ENCODE results near the gene CPNE6.

Gene CPNE6

GRCh38 chr14:24051789-24052655 is 19.3 kb upstream of the CPNE6 start, which contains the start of gene CARMIL3:
Gene CARMIL3 (plus strand): TSS chr14:24052009. CDS start chr14:24052154, 145 bp downstream.
- H3K27me3 ChIP-seq (replicated peaks; ENCODE audit: insufficient read depth, low read length), result no peaks in the 10 kb centered on the region; the same call in 1 of the 2 replicates
- peak within 1 kb of the TSS; percentile 92 for H3K4me2 ChIP-seq (ENCODE audit: low read depth, low read length)
- no peaks in the 10 kb centered on the region for H3K9me2 ChIP-seq (replicated peaks; ENCODE audit: insufficient read depth, low read length)
- H2AFZ ChIP-seq (ENCODE audit: low read length), result peak within 1 kb of the TSS; percentile 85
- peak within 1 kb of the TSS; percentile 61 for H3K4me3 ChIP-seq (ENCODE audit: low read length)
- TF ChIP-seq EZH2 (optimal IDR thresholded peaks at IDR 0.05; ENCODE audit: low read depth, low read length) (no peak), EZH2phosphoT487 (IDR thresholded peaks at IDR 0.05; ENCODE audit: low read length) (no peak)
- TF ChIP-seq, protein P1, sequence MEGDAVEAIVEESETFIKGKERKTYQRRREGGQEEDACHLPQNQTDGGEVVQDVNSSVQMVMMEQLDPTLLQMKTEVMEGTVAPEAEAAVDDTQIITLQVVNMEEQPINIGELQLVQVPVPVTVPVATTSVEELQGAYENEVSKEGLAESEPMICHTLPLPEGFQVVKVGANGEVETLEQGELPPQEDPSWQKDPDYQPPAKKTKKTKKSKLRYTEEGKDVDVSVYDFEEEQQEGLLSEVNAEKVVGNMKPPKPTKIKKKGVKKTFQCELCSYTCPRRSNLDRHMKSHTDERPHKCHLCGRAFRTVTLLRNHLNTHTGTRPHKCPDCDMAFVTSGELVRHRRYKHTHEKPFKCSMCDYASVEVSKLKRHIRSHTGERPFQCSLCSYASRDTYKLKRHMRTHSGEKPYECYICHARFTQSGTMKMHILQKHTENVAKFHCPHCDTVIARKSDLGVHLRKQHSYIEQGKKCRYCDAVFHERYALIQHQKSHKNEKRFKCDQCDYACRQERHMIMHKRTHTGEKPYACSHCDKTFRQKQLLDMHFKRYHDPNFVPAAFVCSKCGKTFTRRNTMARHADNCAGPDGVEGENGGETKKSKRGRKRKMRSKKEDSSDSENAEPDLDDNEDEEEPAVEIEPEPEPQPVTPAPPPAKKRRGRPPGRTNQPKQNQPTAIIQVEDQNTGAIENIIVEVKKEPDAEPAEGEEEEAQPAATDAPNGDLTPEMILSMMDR (IDR thresholded peaks at IDR 0.05; ENCODE audit: low read length), result no peak
- H3K9ac ChIP-seq (ENCODE audit: low read length), result peak within 1 kb of the TSS; percentile 33; the same call in 1 of the 2 replicates
- H3K9me3 ChIP-seq (replicated peaks; ENCODE audit: insufficient read depth, low read length), result no peaks in the 10 kb centered on the region
- H3F3A ChIP-seq (ENCODE audit: insufficient read depth, low read length), result no peaks in the 10 kb centered on the region
- H3K36me3 ChIP-seq (replicated peaks; ENCODE audit: insufficient read depth, low read length), result no peaks in the 10 kb centered on the region
- peak; percentile 52 for DNase-seq
- no peaks in the 10 kb centered on the region for H4K20me1 ChIP-seq (ENCODE audit: insufficient read depth, low read length)
- no peak within 1 kb of the TSS for H3K27ac ChIP-seq (ENCODE audit: low read length)
- no peaks in the 10 kb centered on the region for H3K4me1 ChIP-seq (ENCODE audit: low read length)
- no peaks in the 10 kb centered on the region for H3K79me2 ChIP-seq (ENCODE audit: low read length)

- Histone ChIP-seq H3K4me2 (ENCODE audit: low read depth, low read length) (peak overlapping the region; percentile 92; the same call in 1 of the 2 replicates), H3K9ac (ENCODE audit: low read length) (no peak overlapping the region), H3K36me3 (replicated peaks; ENCODE audit: insufficient read depth, low read length) (no peaks in the 10 kb centered on the region), H3K4me3 (ENCODE audit: low read length) (peak overlapping the region; percentile 61; the same call in 1 of the 2 replicates), H3K27me3 (replicated peaks; ENCODE audit: insufficient read depth, low read length) (no peaks in the 10 kb centered on the region; the same call in 1 of the 2 replicates), H3K9me2 (replicated peaks; ENCODE audit: insufficient read depth, low read length) (no peaks in the 10 kb centered on the region), H3K9me3 (replicated peaks; ENCODE audit: insufficient read depth, low read length) (no peaks in the 10 kb centered on the region), H3K79me2 (ENCODE audit: low read length) (no peaks in the 10 kb centered on the region), H2AFZ (ENCODE audit: low read length) (no peak overlapping the region), H3K27ac (ENCODE audit: low read length) (no peak overlapping the region), H3F3A (ENCODE audit: insufficient read depth, low read length) (no peaks in the 10 kb centered on the region), H3K4me1 (ENCODE audit: low read length) (no peaks in the 10 kb centered on the region), H4K20me1 (ENCODE audit: insufficient read depth, low read length) (no peaks in the 10 kb centered on the region)
- no peak for TF ChIP-seq EZH2phosphoT487 (IDR thresholded peaks at IDR 0.05; ENCODE audit: low read length)
- TF ChIP-seq, protein P1 (IDR thresholded peaks at IDR 0.05; ENCODE audit: low read length), result no peak
- TF ChIP-seq EZH2 (optimal IDR thresholded peaks at IDR 0.05; ENCODE audit: low read depth, low read length), result no peak
- DNase-seq, result no peak
Measured at GRCh38 chr14:24052656-24053547, 18.5 kb upstream of the CPNE6 start.

DNA sequence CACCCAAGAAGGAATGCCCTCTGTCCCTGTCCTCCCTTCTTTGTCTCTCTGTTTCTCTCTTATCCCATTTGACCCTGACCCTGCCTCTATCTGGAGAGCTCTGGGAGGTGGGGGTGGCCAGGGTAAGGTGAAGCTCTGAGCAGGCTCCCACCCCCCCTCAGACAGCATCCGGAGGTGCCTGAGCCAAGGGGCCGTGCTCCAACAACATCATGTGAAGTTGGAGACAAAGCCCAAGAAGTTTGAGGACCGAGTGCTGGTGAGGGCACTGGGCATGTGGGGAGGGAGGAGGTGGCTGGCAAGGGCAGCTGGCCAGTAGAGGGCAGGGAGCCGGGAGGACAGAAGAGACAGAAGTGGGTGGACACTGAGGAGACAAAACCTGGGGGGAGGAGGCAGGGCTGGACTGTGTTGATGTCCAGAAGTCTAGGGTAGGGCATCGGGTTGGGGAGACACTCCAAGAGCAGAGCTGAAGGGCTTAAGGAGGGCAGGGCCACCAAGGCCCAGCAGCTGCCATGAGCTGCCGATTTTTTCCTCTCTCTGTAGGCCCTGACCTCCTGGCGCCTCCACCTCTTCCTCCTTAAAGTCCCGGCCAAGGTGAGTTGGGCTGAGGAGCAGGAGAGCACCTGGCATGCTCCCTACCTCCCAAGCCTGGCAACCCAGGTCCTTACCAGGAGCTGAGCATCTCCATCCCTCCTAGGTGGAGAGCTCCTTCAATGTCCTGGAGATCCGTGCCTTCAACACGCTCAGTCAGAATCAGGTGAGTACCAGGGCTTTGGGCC is 17.6 kb upstream of the CPNE6 start:
- Histone ChIP-seq H3K27ac (ENCODE audit: low read length) (no peak overlapping the region), H3F3A (ENCODE audit: insufficient read depth, low read length) (no peaks in the 10 kb centered on the region), H3K79me2 (ENCODE audit: low read length) (no peaks in the 10 kb centered on the region), H3K9me3 (replicated peaks; ENCODE audit: insufficient read depth, low read length) (no peaks in the 10 kb centered on the region), H3K4me1 (ENCODE audit: low read length) (no peaks in the 10 kb centered on the region), H3K36me3 (replicated peaks; ENCODE audit: insufficient read depth, low read length) (no peaks in the 10 kb centered on the region), H3K9ac (ENCODE audit: low read length) (no peak overlapping the region), H3K9me2 (replicated peaks; ENCODE audit: insufficient read depth, low read length) (no peaks in the 10 kb centered on the region), H2AFZ (ENCODE audit: low read length) (no peak overlapping the region), H3K27me3 (replicated peaks; ENCODE audit: insufficient read depth, low read length) (no peaks in the 10 kb centered on the region; the same call in 1 of the 2 replicates), H3K4me2 (ENCODE audit: low read depth, low read length) (no peak overlapping the region), H3K4me3 (ENCODE audit: low read length) (no peak overlapping the region), H4K20me1 (ENCODE audit: insufficient read depth, low read length) (no peaks in the 10 kb centered on the region)
- TF ChIP-seq EZH2 (optimal IDR thresholded peaks at IDR 0.05; ENCODE audit: low read depth, low read length) (no peak), EZH2phosphoT487 (IDR thresholded peaks at IDR 0.05; ENCODE audit: low read length) (no peak)
- TF ChIP-seq, protein P1 (IDR thresholded peaks at IDR 0.05; ENCODE audit: low read length), result no peak
- DNase-seq, result no peak
